ENCODE results near the gene TBC1D9.

TBC1D9 gene

DNA sequence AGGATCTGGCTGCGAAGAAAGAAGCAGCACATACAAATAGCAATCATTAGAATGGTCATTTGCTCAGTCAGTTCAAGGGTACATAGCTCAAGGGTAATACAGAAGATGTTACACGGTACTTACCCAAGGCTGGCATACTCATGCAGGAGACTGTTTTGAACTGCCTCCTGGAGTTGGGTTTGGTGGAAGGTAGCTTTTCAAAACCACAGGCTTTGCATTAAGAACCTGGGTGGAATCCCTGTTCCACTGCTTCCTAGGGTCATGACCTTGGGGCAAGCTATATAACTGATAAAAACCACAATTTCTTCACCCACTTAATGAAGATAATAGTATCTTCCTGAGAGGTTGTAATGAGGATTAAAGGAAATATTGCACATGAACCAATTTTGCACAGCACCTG is 36.5 kb downstream of the TBC1D9 start:
- DNase-seq = no peak

DNA sequence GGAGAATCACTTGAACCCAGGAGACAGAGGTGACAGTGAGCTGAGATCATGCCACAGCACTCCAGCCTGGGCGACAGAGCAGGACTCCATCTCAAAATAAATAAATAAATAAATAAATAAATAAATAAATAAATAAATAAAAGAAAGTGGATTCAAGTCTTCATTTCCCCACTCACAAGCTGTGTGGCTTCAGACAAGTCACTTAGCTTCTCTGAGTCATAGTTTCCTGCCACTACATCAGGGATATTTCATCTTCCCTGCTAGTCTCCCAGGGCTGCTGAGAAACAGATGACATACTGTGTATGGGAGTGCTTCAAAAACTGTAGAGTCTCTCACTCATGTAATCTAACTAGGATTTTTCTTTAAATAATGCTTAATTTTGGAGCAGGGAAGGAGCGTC is 37.2 kb downstream of the TBC1D9 start:
- no peak for DNase-seq

- DNase-seq = no peak
Observed at GRCh38 chr4:140718241-140718952, 37.8 kb downstream of the TBC1D9 start.

DNA sequence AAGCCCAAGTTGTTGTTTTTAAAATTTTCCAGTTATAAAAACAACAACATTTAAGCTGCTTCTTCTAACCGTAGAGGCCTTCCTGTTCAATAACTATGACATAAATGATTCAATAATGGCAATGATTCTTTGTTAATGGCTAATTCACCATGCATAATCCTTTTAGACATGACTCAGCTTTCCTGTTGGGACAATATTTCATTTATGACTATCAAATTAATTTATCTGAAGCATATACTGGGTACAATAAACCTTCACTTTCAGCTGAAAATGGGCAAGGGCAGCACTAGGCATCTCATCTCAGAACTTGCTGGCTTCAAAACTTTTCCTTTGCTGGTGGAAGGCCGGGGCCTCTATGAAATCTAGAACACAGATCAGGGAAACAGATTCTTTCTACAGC is 38.9 kb downstream of the TBC1D9 start:
- DNase-seq = no peak

GRCh38 chr4:140715119-140715518 is 41.1 kb downstream of the TBC1D9 start:
- no peak for DNase-seq

- no peak for DNase-seq
Observed at GRCh38 chr4:140711910-140712309, 44.3 kb downstream of the TBC1D9 start.

GRCh38 chr4:140710908-140711622 is 45.1 kb downstream of the TBC1D9 start:
- no peak for DNase-seq

- DNase-seq = no peak
Observed at GRCh38 chr4:140707325-140707724, 48.9 kb downstream of the TBC1D9 start.

DNA sequence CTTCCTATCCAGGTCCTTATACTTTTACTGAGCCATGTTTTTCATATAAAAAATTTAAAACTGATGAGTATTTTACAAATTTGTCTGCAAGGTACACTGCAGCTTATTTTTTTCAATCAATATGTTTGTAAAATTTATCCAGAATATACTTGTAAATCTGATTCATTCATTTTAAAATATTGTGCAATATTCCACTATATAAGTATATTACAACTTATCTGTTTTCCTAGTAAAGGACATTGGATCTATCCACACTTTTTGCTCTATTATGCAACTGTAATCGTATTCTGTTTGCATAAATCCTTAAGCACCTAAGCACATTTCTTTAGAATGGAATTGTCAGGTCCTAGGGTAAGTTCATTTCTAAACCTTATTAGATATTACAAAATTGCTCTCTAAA is 49.5 kb downstream of the TBC1D9 start:
- no peak for DNase-seq

GRCh38 chr4:140706276-140706625 is 49.9 kb downstream of the TBC1D9 start:
- DNase-seq = no peak

DNA sequence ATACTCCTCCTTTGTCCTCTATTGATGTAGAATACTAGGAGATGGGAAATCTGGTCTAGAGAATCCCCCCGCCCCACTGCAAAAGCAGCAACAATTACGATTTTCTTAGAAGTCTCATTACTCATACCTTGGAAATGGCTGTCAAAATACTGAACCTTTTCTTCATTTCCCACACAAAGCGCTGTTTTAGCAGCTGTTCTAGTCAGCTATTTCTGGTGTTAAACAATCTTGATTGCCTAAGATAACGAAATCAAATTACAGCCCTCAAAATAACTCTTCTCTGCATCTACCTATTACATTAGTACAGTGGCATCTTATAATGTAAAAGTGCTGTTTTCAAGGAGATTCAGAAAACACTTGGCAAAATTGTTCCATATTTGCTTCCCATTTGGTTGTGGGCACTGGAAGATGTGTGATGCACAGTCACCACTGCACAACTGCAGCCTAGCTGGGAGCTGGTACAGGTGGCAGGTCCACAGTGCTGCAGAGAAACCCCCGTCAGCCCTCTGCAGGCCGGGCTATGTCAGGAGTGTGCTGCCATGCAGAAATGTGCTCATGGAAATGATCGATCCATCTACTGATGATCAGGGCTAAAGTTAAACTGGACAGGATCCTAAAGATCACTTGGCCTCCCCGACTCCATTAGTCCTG is 50.4 kb downstream of the TBC1D9 start:
- DNase-seq = no peak

DNA sequence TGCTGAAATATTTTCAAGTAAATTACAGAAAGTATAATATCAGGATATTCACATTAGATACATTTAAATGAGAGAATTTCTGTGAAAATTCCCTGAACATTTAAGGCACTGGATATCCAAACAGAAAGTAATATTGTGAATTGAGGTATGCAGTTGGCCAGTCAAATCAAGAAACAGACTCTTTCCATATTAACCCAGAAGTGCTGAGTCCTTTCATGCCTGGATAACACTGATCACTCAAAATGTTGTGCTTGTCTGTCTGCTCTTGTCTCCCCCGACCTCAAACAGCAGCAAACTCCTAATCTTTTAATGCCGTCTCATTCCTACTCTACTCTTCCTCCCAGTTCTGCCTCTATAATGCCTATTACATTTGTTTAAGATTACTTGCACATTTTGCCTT is 51.2 kb downstream of the TBC1D9 start:
- no peak for DNase-seq

- no peak for DNase-seq
Observed at GRCh38 chr4:140704392-140704960, 51.7 kb downstream of the TBC1D9 start.

DNA sequence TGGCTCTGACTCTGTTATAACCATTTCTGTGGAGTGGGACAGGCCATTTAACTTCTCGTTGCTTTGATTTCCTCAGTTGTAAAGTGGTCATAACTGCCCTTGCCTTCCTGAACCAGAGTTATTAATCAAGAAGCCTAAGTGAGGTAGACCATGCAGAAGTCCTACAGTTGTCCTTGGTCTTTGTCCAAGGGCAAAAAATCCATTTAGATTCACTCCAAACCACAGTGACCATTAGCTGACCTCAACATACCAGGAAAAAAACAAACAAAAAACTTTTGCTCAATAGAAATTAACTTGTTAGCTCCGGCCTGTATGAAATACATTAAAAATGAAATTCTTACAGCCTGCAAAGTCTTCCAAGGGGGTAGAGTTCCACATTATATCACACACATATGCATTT is 52.7 kb downstream of the TBC1D9 start:
- DNase-seq = no peak

GRCh38 chr4:140702096-140702757 is 54.0 kb downstream of the TBC1D9 start:
- DNase-seq = no peak

- no peak for DNase-seq
Observed at GRCh38 chr4:140701071-140701470, 55.1 kb downstream of the TBC1D9 start.

DNA sequence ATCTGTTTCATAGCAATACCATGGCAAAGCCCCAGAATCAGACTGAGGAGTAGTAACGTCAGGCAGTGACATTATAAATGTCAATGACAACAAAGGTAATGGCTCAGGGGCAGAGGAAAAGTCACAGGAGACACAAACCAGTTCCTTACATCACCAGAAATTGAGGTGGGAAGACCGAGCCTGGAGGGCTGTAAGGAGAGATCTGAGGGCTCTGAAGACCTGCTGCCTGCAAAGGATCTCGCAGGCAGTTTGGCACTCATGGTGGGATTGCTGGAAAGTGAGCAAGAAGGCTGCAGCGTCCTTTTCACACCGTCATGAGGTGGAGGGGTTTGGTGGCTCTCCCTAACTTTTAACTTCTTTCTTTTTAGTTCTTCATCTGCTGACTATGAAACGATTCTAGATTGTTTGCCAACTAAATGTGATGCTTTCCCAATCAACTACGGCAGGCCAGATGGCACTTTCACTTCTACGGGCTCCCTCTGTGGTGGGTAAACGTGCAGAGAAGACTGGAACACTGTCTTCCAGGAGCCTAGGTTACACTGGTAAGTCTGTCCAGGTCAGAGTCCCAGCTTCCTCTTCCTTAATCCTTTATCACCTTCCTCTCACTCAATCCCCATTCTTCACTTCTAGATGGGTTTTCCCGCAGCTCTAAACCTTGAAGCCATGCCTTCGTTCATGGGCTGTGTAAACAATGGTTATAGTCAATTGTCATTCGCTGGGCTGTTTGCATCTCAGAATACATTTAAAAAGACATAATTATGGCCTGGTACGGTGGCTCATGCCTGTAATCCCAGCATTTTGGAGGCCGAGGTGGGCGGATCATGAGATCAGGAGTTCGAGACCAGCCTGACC is 58.2 kb downstream of the TBC1D9 start:
- DNase-seq = no peak

GRCh38 chr4:140695483-140695882 is 60.7 kb downstream of the TBC1D9 start:
- no peak for DNase-seq

GRCh38 chr4:140693562-140693961 is 62.6 kb downstream of the TBC1D9 start:
- no peak for DNase-seq

DNA sequence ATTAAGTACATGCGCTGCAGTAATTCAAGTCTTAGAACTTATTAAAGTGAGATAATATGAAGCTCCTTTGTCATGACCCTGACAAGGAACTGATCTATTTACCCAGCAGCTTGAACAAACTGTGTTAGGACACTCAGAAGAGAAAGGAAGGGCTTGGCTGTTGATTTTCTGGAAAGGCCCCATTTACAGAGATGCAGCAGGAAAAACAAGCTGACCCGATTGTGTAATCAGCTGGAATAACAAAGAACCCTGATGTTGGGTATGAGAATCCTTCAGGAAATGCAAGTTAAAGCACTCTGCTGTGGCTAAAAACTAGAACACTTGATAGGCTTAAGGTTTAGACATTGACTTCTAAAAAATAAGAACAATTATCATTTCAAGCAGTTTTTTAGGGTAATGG is 64.8 kb downstream of the TBC1D9 start:
- no peak for DNase-seq

DNA sequence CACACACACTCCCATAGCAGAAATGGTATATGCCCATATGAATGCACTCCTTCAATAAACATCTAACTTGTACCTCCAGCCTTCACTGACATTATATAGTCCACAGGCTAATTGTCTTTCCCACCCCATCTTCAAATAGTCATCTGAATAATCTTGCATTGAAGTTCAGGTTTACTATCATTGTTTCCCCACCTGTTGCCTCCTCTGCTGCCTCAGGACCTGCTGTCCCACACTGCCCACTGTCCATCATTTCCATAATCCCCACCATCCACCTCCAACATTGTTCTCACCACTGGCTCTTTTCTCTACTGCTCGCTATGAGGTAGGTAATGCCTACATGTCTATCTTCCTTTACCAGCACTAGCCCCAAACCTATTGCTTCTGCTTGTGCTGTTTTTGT is 66.1 kb downstream of the TBC1D9 start:
- no peak for DNase-seq

GRCh38 chr4:140689623-140690022 is 66.6 kb downstream of the TBC1D9 start:
- no peak for DNase-seq

Data from CD4-positive, alpha-beta T cell treated with Interleukin-17A for 1 hour (primary cell).